GM19463 (cell line): Measurements from ENCODE around the gene MDM1.

Experiments
- ATAC-seq: cut with Tn5 transposase; IDR thresholded peaks from one replicate; pipeline ENCODE4 v1.9.1; 2021; ENCODE audit warnings: mild to moderate bottlenecking, moderate library complexity; ENCODE audit not compliant: unreplicated experiment

Gene MDM1

GRCh38 chr12:68331869-68332727, at the start of gene MDM1:
MDM1 (minus strand) TSS chr12:68332362; CDS start chr12:68332245, 117 bp downstream.
- ATAC-seq, result peak; percentile 97

DNA sequence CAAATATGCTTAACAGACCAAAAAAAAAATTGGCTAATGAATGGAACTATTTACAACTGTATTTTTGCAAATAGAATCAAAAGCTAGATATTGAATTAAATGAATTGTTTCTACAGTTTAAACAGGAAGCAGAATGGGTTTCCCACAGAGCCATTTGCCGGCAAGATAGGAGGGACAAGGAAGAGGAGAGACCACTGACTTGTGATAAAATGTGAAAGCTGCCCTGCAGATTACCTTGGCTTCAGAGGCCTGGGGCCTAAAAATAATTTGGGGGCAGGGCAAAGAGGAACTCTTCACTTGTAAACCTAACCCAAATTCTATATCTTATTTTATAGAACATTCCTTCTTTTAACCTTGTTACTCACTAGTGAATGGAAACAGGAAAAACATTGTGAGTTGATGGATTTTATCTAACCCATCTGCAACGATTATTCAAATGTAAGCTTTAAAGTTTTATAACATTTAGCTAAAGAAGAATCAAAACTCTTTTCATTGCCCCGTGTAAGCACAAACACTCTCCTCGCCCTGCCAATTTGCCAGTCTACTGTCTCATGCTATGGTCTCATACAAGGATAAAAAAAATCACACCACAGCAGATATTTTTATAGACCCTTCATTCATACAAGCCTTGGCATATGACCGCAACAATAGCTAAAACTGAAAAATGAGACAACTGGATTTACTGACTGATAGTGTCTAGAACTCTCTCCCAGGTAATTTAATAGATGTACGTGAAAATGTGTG, 49.5 kb upstream of the MDM1 start:
- no peak for ATAC-seq

- ATAC-seq, result no peak
Measured at GRCh38 chr12:68378872-68379606, 46.9 kb upstream of the MDM1 start.

DNA sequence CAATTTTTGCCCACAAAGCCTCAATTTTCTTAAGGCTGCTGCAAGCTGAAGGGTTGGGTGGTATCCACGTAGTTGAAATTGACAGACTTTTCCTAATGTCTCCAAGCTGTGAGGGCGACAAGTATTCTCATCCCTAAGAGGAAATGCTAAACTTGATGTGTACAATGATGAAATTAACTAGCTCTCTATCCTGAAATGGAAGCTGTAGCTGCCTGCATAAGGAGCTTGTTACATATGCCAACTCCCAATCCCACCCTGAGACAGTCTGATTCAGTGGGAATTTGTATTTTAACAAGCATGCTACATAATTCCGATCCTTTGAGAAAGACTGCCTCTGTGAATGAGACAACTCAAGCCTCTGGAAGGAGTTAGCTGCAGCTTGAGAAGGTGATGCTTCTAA, 45.7 kb upstream of the MDM1 start:
- ATAC-seq, result no peak

- ATAC-seq, result no peak
Measured at GRCh38 chr12:68376901-68377300, 44.7 kb upstream of the MDM1 start.

DNA sequence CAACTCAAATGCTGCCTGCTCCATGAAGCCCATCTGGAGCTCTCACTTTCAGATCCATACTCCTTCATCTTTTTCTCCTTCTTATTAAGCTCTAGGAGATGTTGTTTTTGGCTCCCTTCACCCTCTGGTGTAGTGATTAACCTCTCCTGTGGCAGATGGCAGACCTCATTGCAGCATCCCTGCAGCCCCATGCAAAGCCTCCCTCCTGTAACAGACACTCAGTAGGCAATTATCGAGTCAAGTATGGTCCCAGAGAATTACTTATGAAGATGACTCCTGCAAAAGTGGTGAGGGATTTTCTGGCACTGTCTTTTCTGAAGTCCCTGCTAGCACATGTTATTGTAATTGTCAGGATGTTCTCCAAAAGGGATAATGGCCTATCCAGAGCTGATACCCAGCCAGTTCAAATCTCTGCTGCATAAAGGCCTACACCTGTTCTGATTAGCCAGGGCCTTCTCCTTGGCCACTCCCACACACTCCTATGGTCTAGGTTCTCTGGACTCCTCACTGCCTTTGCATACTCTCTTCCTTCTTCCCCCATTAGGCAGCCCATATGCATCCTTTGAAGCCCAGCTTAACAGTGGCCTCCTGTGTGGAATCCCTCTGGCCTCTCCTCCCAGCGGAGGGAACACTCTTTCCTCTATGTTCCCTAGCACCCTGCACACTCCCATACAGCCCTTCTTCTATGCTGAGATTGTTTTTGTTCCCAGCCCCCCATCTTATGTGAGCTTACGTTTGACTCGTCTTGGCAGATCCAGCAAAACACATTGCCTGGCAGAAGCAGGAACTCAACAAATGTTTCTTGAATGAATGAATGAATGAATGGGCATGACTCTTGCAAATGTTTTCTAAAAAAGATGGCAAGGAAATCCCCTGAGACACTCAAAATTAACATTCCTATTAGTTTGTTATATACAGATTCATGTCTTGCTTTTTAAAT, 43.9 kb upstream of the MDM1 start:
- no peak for ATAC-seq

GRCh38 chr12:68374307-68374982, 42.3 kb upstream of the MDM1 start:
- peak; percentile 94 for ATAC-seq

- ATAC-seq, result no peak
Measured at GRCh38 chr12:68370667-68371066, 38.5 kb upstream of the MDM1 start.

DNA sequence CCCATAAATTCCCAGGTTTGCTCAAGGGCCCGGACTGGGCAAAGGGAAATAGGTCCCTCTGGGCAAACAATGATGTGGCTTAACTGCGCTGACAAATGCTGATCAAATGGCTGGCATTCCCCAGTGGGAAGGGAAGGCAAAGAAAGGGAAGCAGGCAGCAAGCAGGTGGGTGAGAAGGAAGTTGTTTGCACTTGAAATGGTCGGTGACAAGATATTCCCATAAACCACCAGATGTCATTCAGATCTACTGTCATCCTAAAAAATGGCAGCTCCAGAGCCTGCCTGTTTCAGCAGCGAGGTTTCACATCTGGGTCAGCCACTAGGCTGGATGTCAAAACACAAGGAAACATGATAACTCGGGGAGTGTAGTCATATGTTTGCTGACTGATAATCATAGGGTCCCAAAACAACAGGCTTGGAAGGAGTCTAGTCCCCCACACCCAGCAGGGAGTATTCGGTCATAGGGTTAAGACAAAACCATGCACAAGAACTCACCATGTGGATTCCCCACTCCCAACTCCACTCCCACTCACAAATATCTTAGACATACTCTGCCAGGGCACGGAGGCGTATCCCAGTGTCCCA, 37.9 kb upstream of the MDM1 start:
- no peak for ATAC-seq

- ATAC-seq, result no peak
Measured at GRCh38 chr12:68368327-68368726, 36.2 kb upstream of the MDM1 start.

DNA sequence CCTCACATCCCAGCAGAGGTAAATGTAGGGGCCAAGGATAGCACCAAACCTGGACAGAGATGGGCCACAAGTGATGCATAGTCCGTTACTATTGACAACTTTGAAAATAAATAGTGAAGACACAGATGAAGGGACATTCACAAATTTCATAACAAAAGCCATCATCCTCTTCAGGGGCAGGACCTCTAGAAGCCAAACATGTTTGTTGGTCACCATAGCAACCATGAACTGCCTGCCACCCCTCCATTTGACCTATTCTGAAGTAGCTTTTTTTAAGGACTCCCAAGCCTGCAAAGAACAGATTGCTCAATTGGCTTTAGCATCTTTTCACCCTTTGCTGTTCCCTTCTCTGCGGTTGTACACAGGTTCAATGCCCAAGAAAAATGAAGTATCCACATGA, 35.7 kb upstream of the MDM1 start:
- ATAC-seq, result no peak

GRCh38 chr12:68367116-68367515, 35.0 kb upstream of the MDM1 start:
- ATAC-seq, result no peak

DNA sequence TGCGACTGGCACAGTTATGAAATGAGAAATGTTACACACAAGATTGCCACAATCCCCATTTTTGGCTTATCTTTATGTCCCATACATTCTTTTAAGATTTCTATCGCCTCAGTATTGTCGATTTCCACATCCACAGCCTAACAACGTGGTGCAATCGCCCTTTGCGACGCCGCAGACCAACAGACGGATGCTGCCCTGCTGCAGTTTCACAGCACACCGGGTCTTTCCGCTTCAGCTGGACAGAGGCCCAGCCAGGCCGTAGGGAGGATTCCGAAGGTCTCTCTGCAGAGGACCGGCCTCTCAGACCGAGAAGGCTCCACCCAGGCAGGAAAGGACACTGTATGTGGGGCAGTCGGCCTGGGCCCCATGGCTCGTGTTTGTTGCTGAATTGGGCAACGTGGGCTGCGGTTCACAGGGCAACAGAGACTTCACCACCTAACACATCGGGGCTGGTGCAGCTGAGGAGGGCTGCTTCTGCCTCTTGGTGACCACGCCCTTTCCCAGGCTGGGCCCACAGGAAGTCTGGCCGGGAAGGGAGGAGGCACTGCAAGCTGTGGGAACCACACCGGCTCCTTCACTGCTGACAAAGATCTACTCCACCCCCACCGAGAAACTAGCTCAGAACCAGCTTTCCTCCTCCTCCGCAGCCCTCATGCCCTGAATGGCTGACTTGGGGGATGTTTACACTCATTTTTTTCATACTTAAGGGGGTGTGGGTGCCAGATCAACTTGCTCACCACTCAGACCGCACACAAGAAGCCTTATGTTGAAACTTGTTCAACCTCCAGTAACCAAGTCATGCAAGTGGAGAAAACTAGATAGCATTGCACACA, 32.9 kb upstream of the MDM1 start:
- ATAC-seq, result peak; percentile 89

DNA sequence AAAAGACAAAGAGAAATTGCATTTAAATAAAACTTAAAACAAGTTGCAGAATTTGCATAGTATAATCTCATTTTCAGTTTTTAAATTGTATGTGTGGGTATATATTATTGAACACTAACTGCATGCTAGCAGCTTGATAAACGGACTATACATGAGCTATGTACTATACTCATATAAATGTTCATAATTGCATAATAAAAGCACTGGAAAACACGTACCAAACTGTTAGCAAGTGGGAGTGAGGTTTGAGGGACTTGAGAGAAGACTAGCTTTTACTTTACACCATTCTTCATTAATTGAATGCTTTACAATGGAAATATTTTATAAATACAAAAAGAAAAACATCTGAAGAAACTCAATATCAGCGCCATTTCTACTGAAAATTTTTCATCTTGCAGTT, 32.2 kb upstream of the MDM1 start:
- ATAC-seq, result no peak

GRCh38 chr12:68361953-68362352, 29.8 kb upstream of the MDM1 start:
- ATAC-seq, result no peak

- ATAC-seq, result peak; percentile 3
Measured at GRCh38 chr12:68359674-68360073, 27.5 kb upstream of the MDM1 start.

- peak; percentile 78 for ATAC-seq
Measured at GRCh38 chr12:68358532-68359485, 26.6 kb upstream of the MDM1 start.
